ENCODE results near the gene DSC1.

Gene DSC1

GRCh38 chr18:31161757-31162418, 768 bp downstream of the DSC1 start:
- Histone ChIP-seq H2BK12ac (ENCODE audit: low read length) (no peak overlapping the region), H4K12ac (ENCODE audit: low read depth, low read length) (no peak overlapping the region), H3K9ac (ENCODE audit: low read length) (no peak overlapping the region), H3K27me3 (ENCODE audit: insufficient read depth, low read length) (no peaks in the 10 kb centered on the region), H2AFZ (ENCODE audit: insufficient read depth, low read length, poor library complexity) (no peak overlapping the region), H2BK120ac (ENCODE audit: insufficient read depth, low read length, poor library complexity) (no peak overlapping the region), H3K14ac (ENCODE audit: low read length) (no peak overlapping the region), H3K79me1 (ENCODE audit: low read length) (no peaks in the 10 kb centered on the region), H3K9me3 (ENCODE audit: insufficient read depth, low read depth, low read length) (no peaks in the 10 kb centered on the region), H2AK5ac (ENCODE audit: low read length) (no peak overlapping the region), H3K4me3 (ENCODE audit: low read depth, low read length) (no peak overlapping the region), H3K4ac (ENCODE audit: low read depth, low read length) (no peak overlapping the region), H3K4me2 (ENCODE audit: low read length) (no peak overlapping the region), H4K8ac (ENCODE audit: low read depth, low read length) (no peak overlapping the region), H3K23ac (ENCODE audit: low read length) (no peak overlapping the region), H2BK5ac (ENCODE audit: low read depth, low read length, poor library complexity) (no peak overlapping the region), H3K4me1 (ENCODE audit: control insufficient read depth in 1 of 2, insufficient read depth in 2 of 2, low read length in 2 of 2) (no peaks in the 10 kb centered on the region), H4K91ac (ENCODE audit: low read depth, low read length) (no peak overlapping the region), H3K36me3 (ENCODE audit: control insufficient read depth in 1 of 2, insufficient read depth in 2 of 2, low read length in 2 of 2) (no peaks in the 10 kb centered on the region), H3K27ac (ENCODE audit: low read depth, low read length) (no peak overlapping the region), H3K79me2 (ENCODE audit: control insufficient read depth, insufficient read depth, low read length, poor library complexity) (no peaks in the 10 kb centered on the region), H3K18ac (ENCODE audit: low read length) (no peak overlapping the region)
- DNase-seq: no peak
- WGBS (ENCODE audit: extremely low coverage, insufficient coverage, insufficient read length): no CpG with 5 or more reads among the region's 2 CpGs

DNA sequence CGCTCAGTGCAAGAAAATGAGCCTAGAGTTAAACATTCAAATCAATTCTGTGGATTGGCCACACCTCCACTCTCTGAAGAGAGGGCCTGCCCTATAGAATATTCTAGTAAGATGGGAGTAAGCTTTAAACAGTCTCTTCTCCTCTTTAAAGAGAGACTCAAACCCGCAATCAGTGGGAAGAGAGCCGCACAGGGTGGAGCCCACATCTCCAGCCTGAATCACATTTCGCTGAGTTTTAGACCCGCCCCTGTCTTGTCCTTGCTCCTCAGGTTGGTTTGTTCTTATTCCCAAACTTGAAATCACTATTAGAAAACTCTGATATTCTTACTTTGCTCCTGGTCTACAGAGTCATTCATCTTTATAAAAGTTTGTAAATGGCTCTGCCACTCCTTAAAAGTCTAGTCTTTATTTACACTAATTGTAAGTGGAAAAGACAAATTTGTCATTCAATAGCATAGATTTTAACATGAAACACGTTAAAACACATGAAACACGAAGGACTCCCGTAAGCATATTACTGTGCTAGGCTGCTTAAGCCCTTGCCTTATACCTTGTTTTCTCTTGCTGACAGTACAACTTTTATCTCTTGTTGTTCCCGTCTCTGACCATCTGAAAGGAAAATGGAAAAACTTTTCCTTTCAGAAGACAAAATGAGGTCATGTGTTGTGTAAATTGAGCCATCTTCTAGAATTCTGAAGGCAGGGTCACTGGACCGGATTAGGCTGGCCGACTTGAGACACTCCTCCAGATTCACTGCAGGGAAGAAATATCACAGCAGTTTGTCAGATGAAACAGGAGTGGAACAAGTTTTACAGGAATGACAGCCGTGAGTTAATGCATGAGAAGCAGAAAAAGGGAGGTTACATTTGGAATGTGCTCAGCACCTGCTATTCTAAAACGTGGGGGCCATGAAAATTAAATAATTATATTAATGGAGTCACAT, 5.6 kb downstream of the DSC1 start:
- no CpG with 5 or more reads among the region's 13 CpGs for WGBS (ENCODE audit: extremely low coverage, insufficient coverage, insufficient read length)
- Histone ChIP-seq H3K79me1 (ENCODE audit: low read length) (no peaks in the 10 kb centered on the region), H2BK12ac (ENCODE audit: low read length) (no peak overlapping the region), H3K4me3 (ENCODE audit: low read depth, low read length) (no peak overlapping the region), H3K4ac (ENCODE audit: low read depth, low read length) (no peak overlapping the region), H3K4me2 (ENCODE audit: low read length) (peak overlapping the region; percentile 47), H3K9ac (ENCODE audit: low read length) (no peak overlapping the region), H3K36me3 (ENCODE audit: control insufficient read depth in 1 of 2, insufficient read depth in 2 of 2, low read length in 2 of 2) (no peaks in the 10 kb centered on the region), H2BK5ac (ENCODE audit: low read depth, low read length, poor library complexity) (no peak overlapping the region), H3K4me1 (ENCODE audit: control insufficient read depth in 1 of 2, insufficient read depth in 2 of 2, low read length in 2 of 2) (peaks cover 0 to 2% of the 10 kb centered on the region in 2 experiments), H3K14ac (ENCODE audit: low read length) (no peak overlapping the region), H3K27me3 (ENCODE audit: insufficient read depth, low read length) (no peaks in the 10 kb centered on the region), H3K18ac (ENCODE audit: low read length) (no peak overlapping the region), H3K9me3 (ENCODE audit: insufficient read depth, low read depth, low read length) (no peaks in the 10 kb centered on the region), H3K27ac (ENCODE audit: low read depth, low read length) (peak overlapping the region; percentile 72), H2AFZ (ENCODE audit: insufficient read depth, low read length, poor library complexity) (no peak overlapping the region), H2BK120ac (ENCODE audit: insufficient read depth, low read length, poor library complexity) (no peak overlapping the region), H4K8ac (ENCODE audit: low read depth, low read length) (no peak overlapping the region), H3K79me2 (ENCODE audit: control insufficient read depth, insufficient read depth, low read length, poor library complexity) (no peaks in the 10 kb centered on the region), H3K23ac (ENCODE audit: low read length) (no peak overlapping the region), H4K91ac (ENCODE audit: low read depth, low read length) (no peak overlapping the region), H2AK5ac (ENCODE audit: low read length) (no peak overlapping the region), H4K12ac (ENCODE audit: low read depth, low read length) (no peak overlapping the region)
- DNase-seq: peak; percentile 93 to 96

- Histone ChIP-seq H4K12ac (ENCODE audit: low read depth, low read length) (no peak overlapping the region), H3K9ac (ENCODE audit: low read length) (no peak overlapping the region), H2BK120ac (ENCODE audit: insufficient read depth, low read length, poor library complexity) (no peak overlapping the region), H3K4me1 (ENCODE audit: control insufficient read depth in 1 of 2, insufficient read depth in 2 of 2, low read length in 2 of 2) (peaks cover 0 to 2% of the 10 kb centered on the region in 2 experiments), H3K18ac (ENCODE audit: low read length) (no peak overlapping the region), H4K8ac (ENCODE audit: low read depth, low read length) (no peak overlapping the region), H2AK5ac (ENCODE audit: low read length) (no peak overlapping the region), H3K9me3 (ENCODE audit: insufficient read depth, low read depth, low read length) (no peaks in the 10 kb centered on the region), H3K79me2 (ENCODE audit: control insufficient read depth, insufficient read depth, low read length, poor library complexity) (no peaks in the 10 kb centered on the region), H2AFZ (ENCODE audit: insufficient read depth, low read length, poor library complexity) (no peak overlapping the region), H2BK12ac (ENCODE audit: low read length) (no peak overlapping the region), H3K27ac (ENCODE audit: low read depth, low read length) (no peak overlapping the region), H3K4ac (ENCODE audit: low read depth, low read length) (no peak overlapping the region), H3K14ac (ENCODE audit: low read length) (no peak overlapping the region), H3K4me2 (ENCODE audit: low read length) (no peak overlapping the region), H3K27me3 (ENCODE audit: insufficient read depth, low read length) (no peaks in the 10 kb centered on the region), H3K79me1 (ENCODE audit: low read length) (no peaks in the 10 kb centered on the region), H3K36me3 (ENCODE audit: control insufficient read depth in 1 of 2, insufficient read depth in 2 of 2, low read length in 2 of 2) (peaks cover 0 to 2% of the 10 kb centered on the region in 2 experiments), H4K91ac (ENCODE audit: low read depth, low read length) (no peak overlapping the region), H3K4me3 (ENCODE audit: low read depth, low read length) (no peak overlapping the region), H2BK5ac (ENCODE audit: low read depth, low read length, poor library complexity) (no peak overlapping the region), H3K23ac (ENCODE audit: low read length) (no peak overlapping the region)
- WGBS (ENCODE audit: extremely low coverage, insufficient coverage, insufficient read length): no CpG with 5 or more reads among the region's 4 CpGs
- DNase-seq: peak; percentile 20 to 82
Observed at GRCh38 chr18:31155498-31155897, 7.2 kb downstream of the DSC1 start.

- Histone ChIP-seq H3K4me2 (ENCODE audit: low read length) (no peak overlapping the region), H4K12ac (ENCODE audit: low read depth, low read length) (no peak overlapping the region), H3K9ac (ENCODE audit: low read length) (no peak overlapping the region), H3K23ac (ENCODE audit: low read length) (no peak overlapping the region), H2BK12ac (ENCODE audit: low read length) (no peak overlapping the region), H3K4ac (ENCODE audit: low read depth, low read length) (no peak overlapping the region), H3K79me1 (ENCODE audit: low read length) (no peaks in the 10 kb centered on the region), H3K4me3 (ENCODE audit: low read depth, low read length) (no peak overlapping the region), H2AK5ac (ENCODE audit: low read length) (no peak overlapping the region), H2BK5ac (ENCODE audit: low read depth, low read length, poor library complexity) (no peak overlapping the region), H3K4me1 (ENCODE audit: control insufficient read depth in 1 of 2, insufficient read depth in 2 of 2, low read length in 2 of 2) (peaks cover 0 to 2% of the 10 kb centered on the region in 2 experiments), H3K14ac (ENCODE audit: low read length) (no peak overlapping the region), H3K36me3 (ENCODE audit: control insufficient read depth in 1 of 2, insufficient read depth in 2 of 2, low read length in 2 of 2) (peaks cover 0 to 2% of the 10 kb centered on the region in 2 experiments), H3K27me3 (ENCODE audit: insufficient read depth, low read length) (no peaks in the 10 kb centered on the region), H2BK120ac (ENCODE audit: insufficient read depth, low read length, poor library complexity) (no peak overlapping the region), H3K18ac (ENCODE audit: low read length) (no peak overlapping the region), H3K9me3 (ENCODE audit: insufficient read depth, low read depth, low read length) (peaks cover 4% of the 10 kb centered on the region), H3K27ac (ENCODE audit: low read depth, low read length) (no peak overlapping the region), H4K8ac (ENCODE audit: low read depth, low read length) (no peak overlapping the region), H4K91ac (ENCODE audit: low read depth, low read length) (no peak overlapping the region), H3K79me2 (ENCODE audit: control insufficient read depth, insufficient read depth, low read length, poor library complexity) (no peaks in the 10 kb centered on the region), H2AFZ (ENCODE audit: insufficient read depth, low read length, poor library complexity) (no peak overlapping the region)
- WGBS (ENCODE audit: extremely low coverage, insufficient coverage, insufficient read length): no CpG with 5 or more reads among the region's 2 CpGs
- no peak for DNase-seq
Observed at GRCh38 chr18:31154181-31154580, 8.5 kb downstream of the DSC1 start.
